ENCODE results near the gene NUDT15.
"Not testable (repeated sequence)": the region's sequence is repeated elsewhere in the genome, so short reads cannot be mapped to it uniquely, and the experiment has no call there.

NUDT15 gene

GRCh38 chr13:48043789-48044503 lies 6.4 kb downstream of the NUDT15 start:
- DNase-seq = no peak

- no peak for DNase-seq
Observed at GRCh38 chr13:48050550-48050949, 13.0 kb downstream of the NUDT15 start.

GRCh38 chr13:48054601-48055000 lies 17.1 kb downstream of the NUDT15 start:
- DNase-seq = no peak

- no peak for DNase-seq
Observed at GRCh38 chr13:48055712-48056111, 18.2 kb downstream of the NUDT15 start.

GRCh38 chr13:48058536-48058935 lies 21.0 kb downstream of the NUDT15 start:
- DNase-seq = not testable (repeated sequence)

- DNase-seq = not testable (repeated sequence)
Observed at GRCh38 chr13:48059951-48060350, 22.4 kb downstream of the NUDT15 start.

GRCh38 chr13:48066310-48066989 lies 28.9 kb downstream of the NUDT15 start:
- peak; percentile 17 for DNase-seq

- DNase-seq = no peak
Observed at GRCh38 chr13:48068036-48068435, 30.5 kb downstream of the NUDT15 start.

GRCh38 chr13:48068952-48069351 lies 31.4 kb downstream of the NUDT15 start:
- no peak for DNase-seq

GRCh38 chr13:48069573-48069972 lies 32.0 kb downstream of the NUDT15 start:
- no peak for DNase-seq

GRCh38 chr13:48070942-48071341 lies 33.4 kb downstream of the NUDT15 start:
- DNase-seq = no peak

GRCh38 chr13:48072304-48072703 lies 34.8 kb downstream of the NUDT15 start:
- DNase-seq = no peak

- DNase-seq = no peak
Observed at GRCh38 chr13:48072787-48073186, 35.3 kb downstream of the NUDT15 start.

- no peak for DNase-seq
Observed at GRCh38 chr13:48074006-48074405, 36.5 kb downstream of the NUDT15 start.

- peak; percentile 5 for DNase-seq
Observed at GRCh38 chr13:48078251-48078656, 40.7 kb downstream of the NUDT15 start.

- DNase-seq = no peak
Observed at GRCh38 chr13:48081739-48082138, 44.2 kb downstream of the NUDT15 start.

GRCh38 chr13:48086272-48086671 lies 48.7 kb downstream of the NUDT15 start:
- no peak for DNase-seq

GRCh38 chr13:48093588-48093987 lies 56.1 kb downstream of the NUDT15 start:
- no peak for DNase-seq

GRCh38 chr13:48094404-48094780 lies 56.9 kb downstream of the NUDT15 start:
- peak; percentile 3 for DNase-seq

- peak; percentile 97 for DNase-seq
Observed at GRCh38 chr13:48094781-48095502, 57.4 kb downstream of the NUDT15 start, which contains the start of gene MED4. Gene MED4, minus strand, starts transcription at chr13:48095104. Its CDS starts 26 bp downstream, at chr13:48095078.

- no peak for DNase-seq
Observed at GRCh38 chr13:48096670-48097069, 59.1 kb downstream of the NUDT15 start.

Data from stimulated activated CD4-positive, alpha-beta T cell treated with anti-CD3 and anti-CD28 coated beads, Interleukin-15, amount 100 ng/mL, for 24 hours (primary cell).